ENCODE results near the gene BOK. TPM values are rescaled to one million over a fixed set of nuclear protein-coding genes. Genes with fewer than 3 reads are reported as not detected.

The BOK gene
- polyA plus RNA-seq, 1 donor from 2014 or later = 2.3 TPM

DNA sequence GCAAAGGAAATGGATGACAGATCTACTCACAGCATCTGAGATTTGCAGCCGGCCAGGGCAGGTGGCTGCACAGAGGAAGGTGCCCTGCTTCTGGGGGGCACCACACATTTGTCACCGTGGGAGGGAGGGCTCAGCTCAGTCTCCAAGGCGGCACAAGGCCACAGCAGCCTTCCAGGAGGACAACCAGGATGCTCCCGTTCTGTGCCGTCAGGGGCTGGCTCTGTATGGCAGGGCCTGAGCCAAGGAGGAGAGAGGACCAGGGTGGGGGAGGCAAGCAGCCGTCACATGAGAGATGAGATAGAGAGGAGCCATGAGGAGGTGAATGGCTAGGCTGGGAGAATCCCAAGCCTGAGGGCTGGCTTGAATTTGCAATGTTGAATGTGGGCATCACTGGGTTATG is 4.6 kb upstream of the BOK start:
- H3F3A ChIP-seq (ENCODE audit: insufficient read depth, low read length, poor library complexity, severe bottlenecking) = no peaks in the 10 kb centered on the region
- H3K36me3 ChIP-seq (ENCODE audit: insufficient read depth, low read length) = no peaks in the 10 kb centered on the region
- no peak overlapping the region for H3K4me2 ChIP-seq (ENCODE audit: low read length)
- no peak overlapping the region for H2AFZ ChIP-seq (ENCODE audit: low read depth, low read length)
- no peaks in the 10 kb centered on the region for H3K79me2 ChIP-seq (replicated peaks; ENCODE audit: insufficient read depth, low read length)
- H3K4me3 ChIP-seq (ENCODE audit: low read length) = no peak overlapping the region
- no peaks in the 10 kb centered on the region for H3K9me2 ChIP-seq (ENCODE audit: insufficient read depth, low read length)
- TF ChIP-seq TAF1 (IDR thresholded peaks at IDR 0.05; ENCODE audit: low read depth) = no peak
- no peak for TF ChIP-seq MXI1 (conservative IDR thresholded peaks at IDR 0.05; ENCODE audit: poor library complexity, severe bottlenecking)
- no peak for TF ChIP-seq POLR2AphosphoS5 (IDR thresholded peaks at IDR 0.05)
- no peak for TF ChIP-seq RAD21 (conservative IDR thresholded peaks at IDR 0.05)
- TF ChIP-seq EZH2 (IDR thresholded peaks at IDR 0.05; ENCODE audit: borderline replicate concordance, insufficient read depth, low read length, poor library complexity, severe bottlenecking) = no peak
- no peak for TF ChIP-seq EP300 (conservative IDR thresholded peaks at IDR 0.05; ENCODE audit: poor library complexity, severe bottlenecking)
- TF ChIP-seq, protein P1, sequence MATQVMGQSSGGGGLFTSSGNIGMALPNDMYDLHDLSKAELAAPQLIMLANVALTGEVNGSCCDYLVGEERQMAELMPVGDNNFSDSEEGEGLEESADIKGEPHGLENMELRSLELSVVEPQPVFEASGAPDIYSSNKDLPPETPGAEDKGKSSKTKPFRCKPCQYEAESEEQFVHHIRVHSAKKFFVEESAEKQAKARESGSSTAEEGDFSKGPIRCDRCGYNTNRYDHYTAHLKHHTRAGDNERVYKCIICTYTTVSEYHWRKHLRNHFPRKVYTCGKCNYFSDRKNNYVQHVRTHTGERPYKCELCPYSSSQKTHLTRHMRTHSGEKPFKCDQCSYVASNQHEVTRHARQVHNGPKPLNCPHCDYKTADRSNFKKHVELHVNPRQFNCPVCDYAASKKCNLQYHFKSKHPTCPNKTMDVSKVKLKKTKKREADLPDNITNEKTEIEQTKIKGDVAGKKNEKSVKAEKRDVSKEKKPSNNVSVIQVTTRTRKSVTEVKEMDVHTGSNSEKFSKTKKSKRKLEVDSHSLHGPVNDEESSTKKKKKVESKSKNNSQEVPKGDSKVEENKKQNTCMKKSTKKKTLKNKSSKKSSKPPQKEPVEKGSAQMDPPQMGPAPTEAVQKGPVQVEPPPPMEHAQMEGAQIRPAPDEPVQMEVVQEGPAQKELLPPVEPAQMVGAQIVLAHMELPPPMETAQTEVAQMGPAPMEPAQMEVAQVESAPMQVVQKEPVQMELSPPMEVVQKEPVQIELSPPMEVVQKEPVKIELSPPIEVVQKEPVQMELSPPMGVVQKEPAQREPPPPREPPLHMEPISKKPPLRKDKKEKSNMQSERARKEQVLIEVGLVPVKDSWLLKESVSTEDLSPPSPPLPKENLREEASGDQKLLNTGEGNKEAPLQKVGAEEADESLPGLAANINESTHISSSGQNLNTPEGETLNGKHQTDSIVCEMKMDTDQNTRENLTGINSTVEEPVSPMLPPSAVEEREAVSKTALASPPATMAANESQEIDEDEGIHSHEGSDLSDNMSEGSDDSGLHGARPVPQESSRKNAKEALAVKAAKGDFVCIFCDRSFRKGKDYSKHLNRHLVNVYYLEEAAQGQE (IDR thresholded peaks at IDR 0.05; ENCODE audit: borderline replicate concordance) = no peak
- TF ChIP-seq, protein P2, sequence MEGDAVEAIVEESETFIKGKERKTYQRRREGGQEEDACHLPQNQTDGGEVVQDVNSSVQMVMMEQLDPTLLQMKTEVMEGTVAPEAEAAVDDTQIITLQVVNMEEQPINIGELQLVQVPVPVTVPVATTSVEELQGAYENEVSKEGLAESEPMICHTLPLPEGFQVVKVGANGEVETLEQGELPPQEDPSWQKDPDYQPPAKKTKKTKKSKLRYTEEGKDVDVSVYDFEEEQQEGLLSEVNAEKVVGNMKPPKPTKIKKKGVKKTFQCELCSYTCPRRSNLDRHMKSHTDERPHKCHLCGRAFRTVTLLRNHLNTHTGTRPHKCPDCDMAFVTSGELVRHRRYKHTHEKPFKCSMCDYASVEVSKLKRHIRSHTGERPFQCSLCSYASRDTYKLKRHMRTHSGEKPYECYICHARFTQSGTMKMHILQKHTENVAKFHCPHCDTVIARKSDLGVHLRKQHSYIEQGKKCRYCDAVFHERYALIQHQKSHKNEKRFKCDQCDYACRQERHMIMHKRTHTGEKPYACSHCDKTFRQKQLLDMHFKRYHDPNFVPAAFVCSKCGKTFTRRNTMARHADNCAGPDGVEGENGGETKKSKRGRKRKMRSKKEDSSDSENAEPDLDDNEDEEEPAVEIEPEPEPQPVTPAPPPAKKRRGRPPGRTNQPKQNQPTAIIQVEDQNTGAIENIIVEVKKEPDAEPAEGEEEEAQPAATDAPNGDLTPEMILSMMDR (IDR thresholded peaks at IDR 0.05; ENCODE audit: poor library complexity, severe bottlenecking) = no peak
- TF ChIP-seq SMC3 (conservative IDR thresholded peaks at IDR 0.05; ENCODE audit: poor library complexity) = no peak
- H3K9me3 ChIP-seq (ENCODE audit: low read length) = peaks cover 15% of the 10 kb centered on the region
- peaks cover 20% of the 10 kb centered on the region for H3K27me3 ChIP-seq (ENCODE audit: insufficient read depth, low read depth, low read length)
- H4K20me1 ChIP-seq (ENCODE audit: insufficient read depth) = no peaks in the 10 kb centered on the region
- H3K9ac ChIP-seq (ENCODE audit: low read length) = no peak overlapping the region
- no peak overlapping the region for H3K27ac ChIP-seq (ENCODE audit: low read length)

DNA sequence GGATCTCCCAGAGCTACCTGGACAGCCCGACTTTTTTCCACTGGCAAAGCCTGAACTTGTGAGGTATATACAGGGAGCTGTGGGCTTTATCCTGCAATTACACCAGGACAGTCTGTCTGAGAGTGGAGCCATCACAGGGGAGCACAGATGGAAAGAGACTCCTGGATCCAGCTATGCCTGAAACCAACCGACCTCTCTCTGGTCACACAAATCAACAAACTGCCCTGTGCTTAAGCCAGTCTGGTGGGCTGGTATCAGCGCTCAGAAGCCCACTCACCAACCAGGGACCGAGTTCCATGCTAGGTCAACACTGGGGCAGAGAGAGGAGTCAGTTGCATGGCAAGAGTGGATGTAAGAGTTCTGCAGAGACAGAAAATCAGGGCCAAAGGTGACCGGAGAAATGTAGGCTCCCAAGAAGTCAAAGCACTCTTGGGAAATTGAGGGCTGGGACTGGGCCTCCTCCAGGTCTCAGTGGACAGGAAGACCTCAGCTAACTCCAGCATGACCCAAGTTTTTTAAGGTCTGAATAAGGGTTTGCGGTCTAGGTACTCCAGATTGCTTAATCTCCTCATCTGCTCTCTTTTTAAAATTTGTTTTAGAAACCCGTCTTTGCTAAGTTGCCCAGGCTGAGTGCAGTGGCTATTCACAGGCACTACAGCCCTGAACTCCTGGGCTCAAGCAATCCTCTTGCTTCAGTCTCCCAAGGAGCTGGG is 3.8 kb upstream of the BOK start:
- H3K36me3 ChIP-seq (ENCODE audit: insufficient read depth, low read length) = no peaks in the 10 kb centered on the region
- H3K27ac ChIP-seq (ENCODE audit: low read length) = no peak overlapping the region
- H3K9me3 ChIP-seq (ENCODE audit: low read length) = peaks cover 15% of the 10 kb centered on the region
- H3K4me2 ChIP-seq (ENCODE audit: low read length) = no peak overlapping the region
- H3K79me2 ChIP-seq (replicated peaks; ENCODE audit: insufficient read depth, low read length) = no peaks in the 10 kb centered on the region
- TF ChIP-seq EZH2 (IDR thresholded peaks at IDR 0.05; ENCODE audit: borderline replicate concordance, insufficient read depth, low read length, poor library complexity, severe bottlenecking) (no peak), MXI1 (conservative IDR thresholded peaks at IDR 0.05; ENCODE audit: poor library complexity, severe bottlenecking) (no peak), RAD21 (conservative IDR thresholded peaks at IDR 0.05) (no peak), SMC3 (conservative IDR thresholded peaks at IDR 0.05; ENCODE audit: poor library complexity) (no peak), TAF1 (IDR thresholded peaks at IDR 0.05; ENCODE audit: low read depth) (no peak), POLR2AphosphoS5 (IDR thresholded peaks at IDR 0.05) (no peak)
- TF ChIP-seq, protein P1 (IDR thresholded peaks at IDR 0.05; ENCODE audit: borderline replicate concordance) = no peak
- no peak overlapping the region for H3K4me3 ChIP-seq (ENCODE audit: low read length)
- no peak overlapping the region for H2AFZ ChIP-seq (ENCODE audit: low read depth, low read length)
- H3F3A ChIP-seq (ENCODE audit: insufficient read depth, low read length, poor library complexity, severe bottlenecking) = no peaks in the 10 kb centered on the region
- H4K20me1 ChIP-seq (ENCODE audit: insufficient read depth) = no peaks in the 10 kb centered on the region
- peaks cover 28% of the 10 kb centered on the region for H3K27me3 ChIP-seq (ENCODE audit: insufficient read depth, low read depth, low read length)
- H3K9me2 ChIP-seq (ENCODE audit: insufficient read depth, low read length) = no peaks in the 10 kb centered on the region
- H3K9ac ChIP-seq (ENCODE audit: low read length) = no peak overlapping the region

All from neural cell (in vitro differentiated cells).